CD4-positive, alpha-beta T cell treated with Interleukin-21 for 1 hour (primary cell): Measurements from ENCODE around the gene HOXD11.

Source experiments
- DNase-seq: peaks from one replicate; pipeline ENCODE4 v3.0.0-alpha.2; 2020

The HOXD11 gene

GRCh38 chr2:176081837-176082524, 25.1 kb upstream of the HOXD11 start:
- no peak for DNase-seq

DNA sequence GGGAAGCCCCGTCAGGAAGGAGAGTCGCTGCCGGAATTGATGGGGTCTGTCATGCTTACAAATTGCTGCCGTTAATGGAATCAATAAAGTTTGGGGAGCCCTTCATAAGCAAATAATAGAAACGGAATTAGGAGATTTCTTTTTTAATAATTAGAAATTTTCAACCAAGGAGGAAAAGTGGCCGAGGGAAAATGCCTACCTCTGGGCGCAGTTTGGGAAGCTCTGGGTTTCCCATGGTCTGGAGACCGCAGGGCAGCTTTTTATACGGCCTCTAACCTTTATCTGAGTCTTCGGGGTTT, 24.6 kb upstream of the HOXD11 start:
- DNase-seq: no peak

GRCh38 chr2:176082824-176083751, 24.0 kb upstream of the HOXD11 start:
- no peak for DNase-seq

GRCh38 chr2:176083796-176084261, 23.3 kb upstream of the HOXD11 start, which contains the start of gene EVX2:
Gene EVX2 (minus strand): TSS chr2:176083962. CDS start chr2:176083776, 186 bp downstream.
- no peak for DNase-seq

- no peak for DNase-seq
Observed at GRCh38 chr2:176084611-176085119, 22.4 kb upstream of the HOXD11 start.

DNA sequence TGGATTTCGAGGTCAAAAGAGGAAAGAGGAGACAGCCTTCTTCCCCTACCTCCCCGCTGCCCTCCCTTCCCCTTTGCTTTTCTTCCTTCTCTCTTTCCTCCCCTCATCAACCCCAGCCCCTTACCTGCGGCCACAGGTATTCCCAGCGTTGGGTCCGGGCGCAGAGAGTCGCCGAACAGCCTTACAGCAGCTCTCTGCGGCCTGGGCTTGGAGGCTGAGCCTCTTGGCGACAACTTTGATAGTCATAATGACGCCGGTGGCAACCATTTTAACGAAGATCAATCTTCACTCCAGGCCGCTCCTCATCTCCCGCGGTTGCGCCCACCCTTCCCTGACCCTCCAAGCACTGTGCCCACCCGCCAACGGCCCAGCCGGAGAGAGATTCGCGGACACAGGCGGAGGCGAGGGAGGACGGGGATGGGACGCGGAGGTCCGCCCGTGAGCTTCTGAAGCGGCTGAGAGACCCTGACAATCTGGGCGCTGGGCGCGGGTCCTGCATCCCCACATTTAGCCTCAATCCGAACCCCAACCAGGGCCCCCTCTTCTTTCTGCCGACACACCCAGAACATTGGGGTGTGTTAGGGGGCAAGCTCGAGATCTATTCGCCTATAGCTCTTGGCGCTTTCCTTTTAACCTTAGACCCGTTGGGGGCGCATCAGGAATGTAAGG, 21.8 kb upstream of the HOXD11 start:
- no peak for DNase-seq

GRCh38 chr2:176085861-176086771, 21.0 kb upstream of the HOXD11 start:
- no peak for DNase-seq

DNA sequence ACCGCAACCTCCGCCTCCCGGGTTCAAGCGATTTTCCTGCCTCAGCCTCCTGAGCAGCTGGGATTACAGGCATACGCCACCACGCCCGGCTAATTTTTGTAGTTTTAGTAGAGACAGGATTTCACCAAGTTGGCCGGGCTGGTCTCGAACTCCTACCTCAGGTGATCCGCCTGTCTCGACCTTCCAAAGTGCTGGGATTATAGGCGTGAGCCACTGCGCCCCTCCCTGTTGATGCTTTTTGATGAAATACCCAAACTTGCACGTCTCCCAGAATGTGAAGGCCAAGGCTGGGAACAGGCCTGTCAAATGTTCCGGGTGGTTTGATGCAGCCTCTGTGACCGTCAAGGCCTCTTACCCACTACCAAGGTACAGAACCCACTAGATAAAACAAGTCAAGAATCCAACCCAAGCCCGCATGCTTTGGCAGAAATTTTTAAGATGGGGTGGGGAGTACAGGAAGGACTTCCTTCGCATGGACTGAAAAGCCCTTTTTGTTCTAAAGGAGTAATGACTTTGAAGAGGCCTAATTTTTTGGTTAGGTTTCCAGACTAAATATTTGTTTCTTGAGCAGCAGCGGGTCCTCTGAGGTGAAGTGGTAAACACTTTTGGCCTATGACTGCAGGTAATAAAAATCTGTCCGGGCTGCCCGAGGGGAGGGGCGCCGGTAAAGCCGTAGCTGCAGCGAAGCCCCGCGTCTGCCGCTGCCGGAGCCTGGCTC, 19.6 kb upstream of the HOXD11 start:
- no peak for DNase-seq

- peak; percentile 29 for DNase-seq
Observed at GRCh38 chr2:176088048-176088936, 18.8 kb upstream of the HOXD11 start.

DNA sequence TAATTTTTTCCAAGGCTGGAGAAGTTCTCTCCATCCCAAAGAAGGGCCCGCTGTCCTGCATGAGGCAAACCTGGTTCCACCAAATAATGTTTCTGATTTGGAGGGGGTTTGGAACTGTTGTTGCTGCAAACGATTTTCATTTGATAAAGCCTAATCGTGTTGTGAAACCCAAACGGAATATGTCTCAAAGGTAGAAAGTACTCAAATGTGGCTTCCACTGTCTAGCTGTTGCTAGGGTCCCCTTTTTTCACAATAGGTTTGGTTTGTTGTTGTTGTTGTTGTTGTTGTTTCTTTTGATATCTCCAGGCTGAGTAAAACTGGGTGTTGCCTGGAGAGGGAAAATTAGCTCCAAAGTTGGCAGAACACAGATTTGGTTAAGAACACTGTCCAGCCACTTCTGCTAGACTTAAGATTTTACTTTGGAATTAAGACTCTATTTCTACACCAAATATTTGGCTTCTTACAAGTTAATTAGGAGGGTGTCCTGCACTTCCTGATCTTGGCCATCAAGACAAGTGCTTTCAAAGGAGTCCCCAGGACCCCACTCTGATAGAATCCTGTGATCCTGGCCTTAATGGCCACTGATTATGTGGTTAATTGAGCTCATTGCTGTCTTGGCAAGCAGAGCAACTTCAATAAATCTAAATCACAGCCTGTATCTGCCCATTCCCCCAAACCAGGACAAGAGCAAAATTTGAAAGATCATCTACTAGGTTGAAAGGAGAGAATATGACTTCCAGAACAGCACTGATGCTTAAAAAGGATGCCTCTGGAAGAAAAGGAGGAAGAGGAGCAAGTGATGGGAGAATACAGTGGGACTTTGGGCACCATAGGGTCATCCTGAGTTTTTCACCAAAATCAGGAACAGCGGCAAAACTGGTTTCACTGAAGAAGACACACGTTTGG, 17.9 kb upstream of the HOXD11 start:
- DNase-seq: no peak

DNA sequence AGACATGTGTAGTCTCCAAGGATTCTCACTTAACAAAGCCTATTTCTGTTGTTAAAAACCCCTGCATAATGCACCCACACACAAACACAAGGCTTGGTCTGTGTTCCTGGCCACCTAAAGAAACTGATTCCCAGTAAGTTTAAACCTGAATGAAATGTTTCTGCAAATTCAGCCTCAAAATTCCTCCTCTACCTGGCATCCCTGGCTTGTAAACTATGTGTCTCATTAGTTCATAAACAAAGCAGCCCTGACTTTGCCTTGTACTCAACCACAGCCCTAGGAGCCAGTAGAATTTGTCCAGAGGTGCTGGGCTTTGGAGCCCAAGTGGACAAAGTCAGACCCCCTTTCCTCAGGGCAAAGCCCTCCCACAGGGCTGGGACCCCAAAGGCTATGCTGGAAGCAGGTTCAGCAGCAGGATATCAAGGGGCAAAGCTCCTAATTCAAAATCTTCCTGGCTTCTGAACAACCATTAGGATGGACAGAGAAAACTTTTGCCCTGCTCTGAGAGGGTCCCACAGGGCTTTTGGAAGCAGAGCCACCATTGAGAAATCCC, 17.2 kb upstream of the HOXD11 start:
- DNase-seq: no peak

DNA sequence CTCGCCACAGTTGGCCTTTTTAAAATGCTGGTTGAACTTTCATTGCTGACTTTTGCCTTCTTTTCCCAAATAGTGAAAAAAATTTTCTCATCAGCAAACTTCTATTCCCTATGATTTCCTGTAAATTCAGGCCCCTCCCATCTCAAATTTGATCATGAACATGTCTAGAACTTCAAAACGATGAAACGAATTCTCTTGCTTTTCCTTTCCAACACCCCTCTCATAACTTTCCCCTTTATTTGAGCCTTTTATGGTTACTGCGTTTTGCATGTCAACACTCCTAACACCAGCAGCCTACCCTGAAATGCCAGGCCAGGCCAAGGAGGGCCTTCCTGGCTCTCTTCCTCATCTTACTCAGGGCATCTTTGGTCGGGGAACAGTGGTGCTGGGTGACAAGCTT, 16.2 kb upstream of the HOXD11 start:
- no peak for DNase-seq

- DNase-seq: no peak
Observed at GRCh38 chr2:176091329-176092258, 15.5 kb upstream of the HOXD11 start.

GRCh38 chr2:176092270-176093144, 14.6 kb upstream of the HOXD11 start, which contains the start of gene HOXD13:
Gene HOXD13 (plus strand): TSS chr2:176092721. CDS start chr2:176092891, 170 bp downstream.
- no peak for DNase-seq

DNA sequence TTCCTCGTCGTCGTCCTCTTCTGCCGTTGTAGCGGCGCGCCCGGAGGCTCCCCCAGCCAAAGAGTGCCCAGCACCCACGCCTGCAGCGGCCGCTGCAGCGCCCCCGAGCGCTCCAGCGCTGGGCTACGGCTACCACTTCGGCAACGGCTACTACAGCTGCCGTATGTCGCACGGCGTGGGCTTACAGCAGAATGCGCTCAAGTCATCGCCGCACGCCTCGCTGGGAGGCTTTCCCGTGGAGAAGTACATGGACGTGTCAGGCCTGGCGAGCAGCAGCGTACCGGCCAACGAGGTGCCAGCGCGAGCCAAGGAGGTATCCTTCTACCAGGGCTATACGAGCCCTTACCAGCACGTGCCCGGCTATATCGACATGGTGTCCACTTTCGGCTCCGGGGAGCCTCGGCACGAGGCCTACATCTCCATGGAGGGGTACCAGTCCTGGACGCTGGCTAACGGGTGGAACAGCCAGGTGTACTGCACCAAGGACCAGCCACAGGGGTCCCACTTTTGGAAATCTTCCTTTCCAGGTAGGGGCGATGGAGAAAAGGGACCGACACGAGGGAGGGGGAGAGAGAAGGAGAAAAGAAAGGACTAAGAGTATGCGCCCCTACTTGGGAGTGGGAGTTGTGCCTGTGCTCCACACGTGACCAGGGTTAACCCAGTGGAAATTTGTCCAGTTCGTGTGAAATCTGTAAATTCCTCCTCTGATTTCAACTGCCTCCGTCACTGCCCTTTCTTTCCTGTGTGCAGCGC, 13.8 kb upstream of the HOXD11 start:
- DNase-seq: no peak

DNA sequence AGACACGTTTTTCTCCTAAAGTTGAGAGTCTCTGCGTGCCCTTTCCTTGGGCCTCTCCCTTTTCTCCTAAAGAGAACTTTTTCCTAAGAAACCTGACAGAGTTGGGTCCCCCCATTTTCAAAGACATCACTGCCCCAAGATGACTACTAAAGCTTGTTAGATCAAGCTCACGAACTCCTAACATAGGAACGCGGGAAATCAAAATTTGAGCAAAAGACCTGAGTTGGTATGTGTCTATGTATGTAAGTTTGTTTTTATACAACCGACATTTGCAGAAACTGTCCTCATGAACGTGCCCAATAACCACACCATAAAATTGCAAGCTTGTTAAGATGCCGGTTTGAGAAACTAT, 13.2 kb upstream of the HOXD11 start:
- no peak for DNase-seq
